HG03460 (cell line): ENCODE data around the gene FBXL7.

Experiments
- ATAC-seq: cut with Tn5 transposase; IDR thresholded peaks from one replicate; pipeline ENCODE4 v1.9.1; 2021; ENCODE audit not compliant: unreplicated experiment

Gene FBXL7

DNA sequence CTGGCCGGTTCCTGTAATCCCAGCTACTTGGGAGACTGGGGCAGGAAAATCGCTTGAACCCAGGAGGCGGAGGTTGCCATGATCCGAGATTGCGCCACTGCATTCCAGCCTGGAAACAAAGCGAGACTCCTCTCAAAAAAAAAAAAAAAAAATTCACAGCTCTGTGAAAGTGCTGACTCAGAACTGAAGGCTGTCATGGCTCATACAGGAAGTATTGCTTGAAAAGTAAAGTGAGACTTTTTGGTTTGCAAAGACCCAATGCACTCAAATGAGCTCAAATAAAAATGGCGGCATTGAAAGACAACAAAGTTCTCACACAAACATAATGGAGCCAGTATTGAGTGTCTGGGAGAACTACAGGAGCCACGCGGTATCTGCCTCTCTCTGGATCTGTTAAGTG, 202.1 kb downstream of the FBXL7 start:
- ATAC-seq, result no peak

DNA sequence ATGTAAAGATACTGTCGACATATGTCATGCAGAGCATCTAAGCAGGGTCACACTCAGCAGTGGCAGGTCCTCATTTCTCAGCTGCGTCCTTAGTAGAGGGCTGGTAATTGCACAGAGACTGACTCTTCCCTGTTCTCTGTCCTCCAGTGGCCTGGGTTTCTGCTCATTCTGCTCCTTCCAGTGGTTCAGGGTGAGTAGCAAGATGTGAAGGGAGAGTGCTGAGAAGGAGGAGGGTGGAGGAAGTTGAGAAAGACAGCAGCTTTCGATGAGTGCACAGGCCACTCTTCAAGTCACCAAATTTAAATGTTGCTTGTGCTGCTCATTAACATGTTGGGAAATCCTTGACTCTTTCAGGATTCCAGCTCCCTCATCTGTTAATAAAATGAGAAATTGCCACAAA, 203.9 kb downstream of the FBXL7 start:
- ATAC-seq, result no peak

DNA sequence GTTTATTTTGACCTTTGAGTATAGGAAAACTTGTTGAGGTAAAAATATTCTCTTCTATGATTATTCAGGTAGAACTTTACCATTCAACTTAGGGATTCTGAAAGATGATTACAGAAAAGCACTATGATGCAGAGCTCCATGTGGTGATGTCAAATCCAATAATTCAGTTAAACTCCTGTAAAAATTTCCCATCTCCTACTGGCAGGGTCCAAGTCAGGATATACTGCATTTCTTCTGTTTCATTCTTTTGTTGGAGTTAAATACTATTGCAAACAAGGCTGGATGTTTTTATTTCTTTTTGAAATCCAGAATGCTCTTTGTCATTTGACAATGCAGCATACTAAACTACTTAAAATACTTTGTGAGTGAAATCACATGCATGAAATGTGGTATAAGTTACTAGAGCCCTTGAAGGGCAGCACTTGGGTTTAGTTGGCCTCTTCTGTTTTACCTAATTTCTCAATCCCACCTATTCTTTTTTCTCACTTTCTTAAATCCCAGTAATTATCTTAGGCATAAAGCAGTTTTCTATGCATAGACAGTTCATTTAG, 204.5 kb downstream of the FBXL7 start:
- no peak for ATAC-seq

DNA sequence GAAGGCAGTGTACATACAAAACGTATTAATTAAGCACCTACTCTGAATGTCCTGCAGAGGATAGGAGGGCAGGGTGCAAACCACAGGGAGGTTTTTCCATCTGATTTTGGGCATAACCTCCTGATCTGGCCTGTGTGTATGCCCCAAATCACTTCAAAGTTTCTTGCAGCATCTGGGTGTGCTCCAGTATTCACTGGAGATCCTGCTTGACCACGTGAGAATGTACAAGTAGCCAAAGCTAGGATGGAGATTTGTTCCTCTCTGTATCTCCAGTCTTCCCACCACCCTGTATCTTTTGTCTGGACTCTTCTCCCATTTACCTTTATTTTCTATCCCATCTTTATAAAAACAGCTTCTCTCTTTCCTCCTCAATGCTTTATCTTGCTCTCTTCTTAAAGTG, 207.7 kb downstream of the FBXL7 start:
- no peak for ATAC-seq

DNA sequence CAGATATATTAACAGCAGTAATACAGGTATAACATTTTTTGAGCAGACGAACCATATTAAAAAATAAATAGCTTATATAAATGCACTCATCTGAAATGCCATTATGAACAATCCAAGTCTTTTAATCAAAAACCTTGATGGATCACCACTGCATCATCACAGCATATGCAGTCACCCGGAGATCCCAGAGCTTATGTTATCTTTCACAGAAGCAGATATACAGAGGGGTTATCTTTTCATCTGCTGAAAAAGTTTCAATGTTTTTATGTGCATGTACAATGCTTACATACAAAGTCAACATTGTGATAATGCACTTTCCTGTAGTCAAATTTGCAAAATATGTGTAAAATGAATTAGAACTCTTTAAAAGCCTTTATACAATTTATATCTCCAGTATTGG, 211.9 kb downstream of the FBXL7 start:
- ATAC-seq, result no peak

DNA sequence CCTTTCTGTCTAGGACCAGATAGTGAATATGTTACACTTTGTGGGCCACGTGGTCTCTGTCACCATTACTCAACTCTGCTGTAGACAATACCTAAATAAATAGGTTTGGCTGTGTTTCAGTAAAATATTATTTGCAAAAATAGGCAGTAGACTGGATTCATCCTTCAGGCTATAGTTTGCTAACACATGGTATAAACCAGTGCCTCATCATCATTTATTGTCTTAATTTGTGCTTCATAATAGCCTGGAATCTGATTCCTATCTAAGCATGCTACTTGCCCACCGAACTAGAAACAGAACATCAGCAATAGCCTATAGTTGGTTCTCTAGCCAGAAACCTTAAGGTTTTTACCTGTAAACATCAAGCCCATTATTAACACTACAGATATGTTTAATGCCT, 215.6 kb downstream of the FBXL7 start:
- no peak for ATAC-seq

DNA sequence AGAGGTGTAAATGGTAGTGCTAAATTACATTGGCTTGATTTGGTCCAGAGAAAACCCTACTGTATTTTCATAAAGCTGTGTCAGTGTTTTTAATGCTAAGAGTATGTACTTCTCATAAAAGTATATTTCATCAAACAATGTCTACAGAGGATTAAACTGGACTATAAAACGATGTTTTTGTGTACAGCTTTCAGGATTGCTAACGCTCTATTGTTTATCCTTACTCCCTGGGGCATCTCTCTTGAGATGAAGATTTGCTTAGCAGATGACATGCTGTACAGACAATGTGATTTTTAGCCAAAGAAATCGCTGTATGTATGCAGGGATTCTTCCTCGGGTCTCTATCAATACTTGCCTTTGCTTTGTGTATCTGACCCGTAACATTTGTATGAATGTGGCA, 216.0 kb downstream of the FBXL7 start:
- ATAC-seq, result no peak

DNA sequence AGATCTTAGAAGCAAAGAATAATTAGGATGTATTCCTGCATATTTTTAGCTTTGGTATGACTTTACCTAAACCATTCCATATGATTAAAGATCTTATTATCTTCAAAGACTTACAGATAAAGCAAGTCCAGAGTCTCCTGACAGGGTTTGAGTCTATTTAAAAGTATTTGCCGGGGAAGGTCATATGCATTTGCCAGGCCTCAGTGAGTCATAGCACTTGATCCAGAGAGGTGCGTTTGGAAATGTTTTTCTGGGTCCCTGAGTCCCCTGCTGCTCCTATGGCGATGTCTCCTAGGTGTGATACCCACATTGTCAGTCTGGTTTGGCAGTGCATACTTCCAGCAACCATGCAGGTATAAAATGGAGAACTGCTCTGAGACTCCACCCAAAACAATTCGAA, 217.0 kb downstream of the FBXL7 start:
- ATAC-seq, result no peak

DNA sequence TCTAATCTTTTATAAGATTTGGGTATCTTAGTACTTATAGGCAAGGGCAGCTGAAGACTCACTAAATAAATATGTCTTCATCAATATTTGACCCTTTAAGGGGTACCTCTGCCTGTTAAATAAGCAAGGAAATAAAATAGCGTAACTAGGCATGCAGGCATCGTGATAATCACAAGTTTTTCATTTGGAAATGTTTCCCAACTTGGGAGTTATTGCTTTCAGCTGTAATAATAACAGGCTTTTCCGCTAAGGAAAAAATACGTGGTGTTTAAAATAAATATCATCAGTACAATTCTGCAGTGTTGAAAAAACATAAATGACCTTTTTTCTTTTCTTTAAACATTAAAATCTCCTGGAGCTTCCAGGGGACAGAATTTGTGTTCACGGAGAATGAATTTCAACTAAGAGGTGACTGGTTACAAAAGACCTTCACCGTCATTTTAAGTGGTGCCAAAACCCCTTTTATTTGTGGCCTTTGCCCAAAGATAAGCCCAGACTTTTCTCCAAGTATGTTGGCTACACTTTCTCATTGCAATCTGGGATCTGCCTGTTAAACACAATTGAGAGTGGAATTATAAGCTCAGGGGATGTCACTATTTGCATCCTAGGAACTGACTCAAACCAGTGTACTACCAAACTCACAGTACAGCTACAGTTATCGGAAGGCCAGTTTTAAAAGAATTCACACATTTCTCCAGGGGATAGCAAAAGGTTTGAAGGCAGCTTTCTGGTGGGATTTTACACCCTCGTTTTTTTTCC, 218.6 kb downstream of the FBXL7 start:
- ATAC-seq, result no peak

DNA sequence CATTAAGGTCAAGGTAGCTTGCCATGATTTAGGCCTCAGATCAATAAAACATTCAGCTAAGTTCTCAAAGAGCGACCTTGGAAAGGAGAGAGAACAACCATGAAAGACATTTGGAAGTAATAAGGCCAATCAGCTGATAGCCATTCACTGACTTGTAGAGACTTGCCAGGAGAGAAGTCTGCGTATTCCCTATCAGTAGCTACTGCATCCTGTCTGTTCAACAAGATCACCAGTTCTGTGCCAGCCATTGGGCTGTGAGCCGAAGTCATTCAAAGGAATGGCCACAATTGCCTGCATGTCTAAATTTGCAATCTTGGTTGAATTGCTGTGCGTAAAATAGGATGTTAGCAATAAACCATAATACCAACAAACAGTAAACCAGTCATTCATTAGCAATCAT, 219.8 kb downstream of the FBXL7 start:
- ATAC-seq, result no peak

DNA sequence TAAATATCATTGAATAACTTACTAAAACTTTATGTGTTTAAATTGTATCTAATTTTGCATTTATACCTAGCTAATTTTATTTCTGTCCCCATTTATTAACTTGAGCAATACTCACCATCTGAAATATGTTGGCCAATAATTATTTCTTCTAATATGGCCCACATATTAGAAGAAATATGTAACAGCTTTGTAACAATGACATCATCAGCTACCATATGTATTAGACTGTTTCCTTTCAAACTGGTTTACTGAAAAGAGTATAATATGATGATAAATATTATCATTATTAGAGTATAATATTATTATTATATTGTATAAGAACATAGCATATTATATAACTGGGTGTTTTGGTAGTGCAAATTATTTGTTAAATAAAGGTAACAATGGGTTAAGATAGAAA, 220.5 kb downstream of the FBXL7 start:
- ATAC-seq, result no peak

DNA sequence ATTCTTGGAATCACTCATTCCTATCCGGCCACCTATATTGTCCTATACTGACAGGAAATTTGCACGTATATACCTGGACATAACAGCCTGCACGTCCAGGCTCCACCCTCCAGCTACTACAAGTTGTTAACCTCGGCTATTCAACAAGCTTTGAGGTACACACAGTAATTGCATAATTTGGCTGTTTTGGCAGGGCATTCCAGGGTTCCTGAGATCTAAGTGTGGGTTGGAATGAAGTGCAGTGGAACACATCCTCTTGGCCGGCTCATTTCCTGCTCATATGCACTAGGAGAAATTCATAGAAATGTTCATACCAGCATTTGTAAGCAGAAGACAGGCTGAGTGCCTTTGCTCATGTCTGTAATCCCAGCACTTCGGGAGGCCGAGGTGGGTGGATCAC, 222.3 kb downstream of the FBXL7 start:
- no peak for ATAC-seq

DNA sequence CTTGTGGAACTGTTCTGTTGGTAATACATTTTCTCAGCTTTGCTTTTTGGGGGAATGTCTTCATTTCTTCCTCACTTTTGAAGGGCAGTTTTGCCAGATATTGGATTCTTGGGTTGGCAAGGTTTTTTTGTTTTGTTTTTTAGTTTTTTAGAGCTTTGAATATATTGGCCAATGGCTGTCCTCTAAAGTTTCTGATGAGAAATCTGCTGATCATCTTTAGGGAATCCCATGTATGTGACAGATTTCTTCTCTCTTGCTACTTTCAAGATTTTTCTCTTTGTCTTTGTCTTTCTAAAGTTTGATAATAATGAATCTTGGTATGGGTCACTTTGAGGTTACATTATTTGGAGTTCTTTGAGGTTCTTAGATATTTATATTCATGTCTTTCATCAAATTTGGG, 227.4 kb downstream of the FBXL7 start:
- no peak for ATAC-seq

DNA sequence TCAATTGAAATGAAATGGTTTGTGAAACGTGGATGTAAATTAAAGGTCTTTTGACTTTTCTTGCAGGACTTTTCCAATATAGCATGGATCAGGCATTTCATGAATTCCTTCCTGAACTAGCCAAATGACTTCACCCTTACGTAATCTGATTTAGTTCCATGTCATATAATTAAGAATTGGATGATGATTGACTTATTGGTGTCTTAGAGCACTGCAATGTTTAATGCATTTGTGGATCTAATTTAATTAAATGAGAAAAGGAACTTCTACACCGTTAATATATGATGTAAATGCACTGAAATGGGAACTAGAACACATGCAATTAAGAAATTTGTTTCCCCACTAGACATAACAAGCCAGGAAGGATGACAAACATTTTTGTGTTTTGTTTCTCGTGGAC, 228.8 kb downstream of the FBXL7 start:
- no peak for ATAC-seq

DNA sequence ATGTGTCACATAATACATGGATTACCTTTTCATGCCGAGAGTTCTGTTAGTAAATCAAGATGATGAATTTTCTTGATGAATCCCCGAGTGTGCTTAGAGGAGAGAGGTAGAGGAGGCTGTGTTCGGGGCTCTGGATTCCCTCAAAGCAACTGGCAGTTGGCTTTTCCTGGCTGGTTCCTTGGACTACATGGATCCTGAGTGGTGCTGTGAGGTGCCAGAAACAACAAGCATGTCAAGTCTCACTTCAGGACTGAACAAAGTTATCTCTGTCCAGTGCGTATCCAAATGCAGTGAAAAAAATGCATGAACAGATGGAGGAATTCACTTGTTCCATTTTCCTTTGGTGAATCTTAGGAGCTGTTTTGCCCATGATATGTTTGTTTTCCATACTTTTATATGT, 231.7 kb downstream of the FBXL7 start:
- ATAC-seq, result no peak

DNA sequence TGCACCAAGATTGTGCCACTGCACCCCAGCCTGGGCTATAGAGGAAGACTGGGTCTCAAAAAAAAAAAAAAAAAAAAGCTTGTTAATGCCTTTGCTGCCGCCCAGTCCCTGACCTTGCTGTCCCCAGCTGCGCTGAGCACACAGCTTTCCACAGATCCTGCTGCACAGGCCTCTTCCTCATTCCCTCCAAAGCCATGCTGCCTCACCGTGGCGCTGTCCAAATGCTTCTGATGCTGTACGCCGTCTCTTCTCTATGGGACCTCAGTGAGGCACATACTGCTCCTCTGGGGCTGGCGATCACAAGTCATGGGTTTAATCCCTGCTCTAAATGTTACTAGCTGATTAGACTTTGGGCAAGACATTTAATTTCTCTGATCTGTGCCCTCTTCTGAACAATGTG, 234.1 kb downstream of the FBXL7 start:
- ATAC-seq, result no peak

DNA sequence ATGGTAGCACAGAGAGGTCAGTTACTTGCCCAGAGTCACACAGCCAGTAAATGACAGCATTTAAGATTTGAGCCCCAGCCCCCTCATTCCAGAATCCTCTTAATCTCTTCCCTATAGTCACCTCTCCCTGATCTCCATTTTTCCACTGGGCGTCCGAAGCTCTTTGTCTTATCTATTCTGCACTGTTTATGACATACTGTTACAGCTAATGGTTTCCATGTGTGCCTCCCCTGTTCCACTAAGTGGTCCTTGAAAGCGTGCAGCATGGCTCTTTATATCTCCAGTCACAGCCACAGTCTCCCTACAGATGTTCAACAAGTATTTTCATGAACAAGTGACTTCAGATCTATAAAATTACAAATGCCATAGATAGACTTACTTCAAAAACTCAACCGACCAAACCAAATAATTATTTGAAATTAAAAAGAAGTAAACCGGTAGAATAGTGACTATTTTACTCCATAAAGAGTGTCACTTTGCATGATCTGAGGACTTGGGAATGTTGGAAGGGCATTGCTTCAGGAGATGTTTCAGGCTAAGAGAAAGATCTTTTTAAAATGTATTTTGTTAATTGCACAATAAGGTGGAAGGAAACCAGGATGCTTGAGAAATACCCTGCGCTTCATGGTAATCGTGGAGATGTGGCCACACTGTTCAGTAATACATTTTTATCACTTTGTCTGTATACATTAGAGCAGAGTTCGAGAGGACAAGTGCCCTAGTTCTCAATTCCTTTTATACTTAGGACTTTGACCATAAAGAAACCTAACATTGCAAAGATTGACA, 237.2 kb downstream of the FBXL7 start:
- ATAC-seq, result no peak

DNA sequence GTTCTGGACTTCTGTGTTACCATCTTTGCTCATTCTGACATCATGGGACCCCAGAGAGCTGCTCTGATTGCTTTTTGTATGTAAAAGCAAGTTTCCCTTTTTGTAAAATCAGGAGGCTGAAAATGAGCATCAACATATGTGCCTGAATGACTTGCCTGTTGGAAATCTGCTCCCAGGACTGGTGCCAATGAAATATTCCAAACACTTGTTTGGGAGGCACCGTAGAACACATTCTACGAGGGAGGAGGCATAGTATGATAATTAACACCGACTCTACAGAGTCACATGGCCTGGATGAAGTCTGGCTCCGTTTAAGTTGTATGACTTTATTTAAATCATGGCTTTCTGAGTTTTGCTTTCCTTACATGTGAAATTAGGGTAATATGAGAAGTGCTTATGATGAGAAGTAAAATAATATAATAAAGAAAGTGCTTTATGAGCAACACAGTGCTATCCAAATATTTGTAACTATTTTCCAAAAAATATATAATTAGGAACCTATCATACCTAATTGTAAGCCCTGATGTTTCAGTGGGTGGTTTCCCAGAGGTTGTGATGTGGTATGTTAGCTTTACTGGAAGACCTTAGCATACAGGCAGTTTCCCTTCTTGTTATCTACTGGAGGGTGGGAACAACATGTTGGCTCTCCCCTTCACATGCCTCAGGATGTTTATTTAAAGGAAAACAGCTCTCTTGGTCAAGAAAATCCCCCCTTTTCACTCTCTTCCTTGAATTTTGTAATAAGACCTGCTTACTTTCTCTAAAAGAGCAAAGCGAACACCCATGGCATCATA, 238.1 kb downstream of the FBXL7 start:
- no peak for ATAC-seq

DNA sequence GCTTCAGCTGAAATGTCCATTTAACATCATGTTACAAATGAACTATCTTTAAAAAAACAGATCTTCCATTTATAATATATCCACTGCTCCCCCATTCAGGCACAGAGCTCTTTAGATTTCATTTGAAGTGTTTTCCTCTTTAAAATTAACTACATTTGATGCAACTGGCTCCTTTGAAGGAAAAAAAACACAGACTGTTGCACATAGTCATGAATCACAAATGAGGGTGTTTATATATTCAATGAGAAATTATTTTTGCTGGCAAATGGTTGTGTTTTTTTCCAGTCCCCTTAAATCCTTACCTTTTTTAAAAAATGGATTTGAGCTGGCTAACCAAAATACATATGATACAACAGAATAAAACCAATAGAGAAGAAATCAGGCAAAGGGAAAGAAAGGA, 240.4 kb downstream of the FBXL7 start:
- ATAC-seq, result no peak

DNA sequence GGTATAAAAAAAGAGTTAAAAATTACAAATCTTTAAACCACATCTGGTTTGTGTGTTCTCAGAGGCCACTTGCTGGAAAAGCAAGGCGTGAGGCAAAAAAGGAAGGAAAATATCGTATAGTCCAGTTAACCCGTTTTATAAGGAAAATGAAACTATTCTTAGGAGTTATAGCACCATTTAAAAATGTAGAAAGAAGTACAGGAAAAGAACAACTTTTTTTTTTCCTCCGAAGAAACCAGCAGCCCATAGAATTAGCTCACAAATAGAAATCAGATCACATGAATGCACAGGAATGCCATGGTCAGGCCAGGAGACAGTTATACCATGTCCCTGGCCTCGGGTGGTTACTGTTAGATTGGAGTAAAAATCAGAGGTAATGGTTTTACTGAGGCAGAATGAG, 241.6 kb downstream of the FBXL7 start:
- ATAC-seq, result no peak

DNA sequence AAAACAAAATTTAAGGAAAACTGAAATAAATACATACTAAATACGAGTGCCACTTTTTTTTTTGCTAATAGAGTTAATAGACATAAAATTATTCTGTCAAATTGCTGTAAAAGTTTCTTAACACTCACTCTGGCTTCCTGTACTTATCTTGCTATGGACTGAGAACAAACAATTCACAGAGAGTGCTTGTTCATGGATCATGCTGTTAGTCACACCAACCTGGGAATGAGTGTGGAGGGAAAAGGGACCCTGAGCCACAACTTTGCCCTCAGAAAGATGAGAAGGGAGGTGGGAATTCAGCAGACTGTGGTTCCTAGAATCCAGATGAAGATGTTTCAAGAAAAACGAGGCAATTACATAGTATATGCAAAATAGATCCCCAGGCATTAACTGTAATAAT, 246.9 kb downstream of the FBXL7 start:
- no peak for ATAC-seq

DNA sequence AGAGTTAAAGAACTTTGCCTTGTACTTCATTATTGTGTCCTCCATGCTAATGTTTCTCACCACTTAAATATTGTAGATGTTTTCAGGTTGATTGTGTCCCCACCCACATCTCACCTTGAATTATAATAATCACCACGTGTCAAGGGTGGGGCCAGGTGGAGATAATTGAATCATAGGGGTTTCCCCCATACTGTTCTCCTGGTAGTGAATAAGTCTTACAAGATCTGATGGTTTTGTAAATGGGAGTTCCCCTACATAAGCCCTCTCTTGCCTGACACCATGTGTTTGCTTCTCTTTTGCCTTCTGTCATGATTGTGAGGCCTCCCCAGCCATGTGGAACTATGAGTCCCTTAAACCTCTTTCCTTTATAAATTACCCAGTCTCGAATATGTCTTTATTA, 248.3 kb downstream of the FBXL7 start:
- no peak for ATAC-seq
